NB4 (cell line): ENCODE data around the gene MTURN.
"Not testable (repeated sequence)": the region's sequence is repeated elsewhere in the genome, so short reads cannot be mapped to it uniquely, and the experiment has no call there.

Source experiments
- DNase-seq: peaks from one replicate; pipeline ENCODE4 v3.0.0; 2010; ENCODE audit warnings: low read depth
- H3K4me3 ChIP-seq: one replicate; pipeline ENCODE4 v1.5.1; 2011; ENCODE audit warnings: mild to moderate bottlenecking, low read depth, low read length, moderate library complexity
- MYC ChIP-seq: IDR thresholded peaks from 2 replicates; pipeline ENCODE4 v1.6.1; 2011; ENCODE audit warnings: low read depth, low read length
- POLR2A ChIP-seq: IDR thresholded peaks from 2 replicates; pipeline ENCODE4 v1.6.1; 2011; ENCODE audit warnings: mild to moderate bottlenecking; ENCODE audit not compliant: insufficient read length; ENCODE audit errors: extremely low read depth
- TF ChIP-seq, protein P1 (sequence below): IDR thresholded peaks from 2 replicates; pipeline ENCODE4 v1.6.1; 2011; ENCODE audit warnings: low read depth, low read length
- TF ChIP-seq, protein P2 (sequence below): IDR thresholded peaks from one replicate; pipeline ENCODE4 v1.5.1; 2012; ENCODE audit warnings: low read depth, low read length

MTURN gene

DNA sequence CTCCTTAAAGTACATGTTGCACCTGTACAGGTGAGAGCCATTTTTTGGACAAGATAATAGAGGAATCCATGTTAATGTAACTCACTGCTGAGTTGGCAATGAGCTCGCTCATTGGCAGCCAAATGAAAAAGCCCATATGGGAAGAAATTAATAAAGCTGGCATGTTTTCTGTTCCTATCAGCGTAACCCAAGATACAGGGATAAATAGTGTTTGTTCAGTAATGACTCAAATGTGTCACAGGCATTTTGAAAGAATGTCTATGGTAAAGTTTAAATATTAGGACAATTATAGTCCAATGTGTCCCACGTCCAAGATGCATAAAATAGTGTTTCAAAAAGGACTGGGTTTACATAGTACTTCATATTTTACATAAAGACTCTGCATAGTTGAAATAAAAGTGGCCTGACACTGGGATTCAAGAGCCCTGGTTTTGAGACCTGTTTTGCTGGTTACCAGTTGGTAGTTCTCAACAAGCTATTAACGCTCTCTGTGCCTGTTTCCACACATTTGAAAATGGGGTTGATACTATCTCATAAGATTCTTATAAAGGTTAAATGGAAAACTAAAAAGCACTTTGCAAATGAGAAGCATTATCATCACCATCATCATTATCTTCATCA, 49.1 kb downstream of the MTURN start:
- H3K4me3 ChIP-seq = no peak overlapping the region
- TF ChIP-seq, protein P1, sequence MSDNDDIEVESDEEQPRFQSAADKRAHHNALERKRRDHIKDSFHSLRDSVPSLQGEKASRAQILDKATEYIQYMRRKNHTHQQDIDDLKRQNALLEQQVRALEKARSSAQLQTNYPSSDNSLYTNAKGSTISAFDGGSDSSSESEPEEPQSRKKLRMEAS = no peak
- TF ChIP-seq, protein P2, sequence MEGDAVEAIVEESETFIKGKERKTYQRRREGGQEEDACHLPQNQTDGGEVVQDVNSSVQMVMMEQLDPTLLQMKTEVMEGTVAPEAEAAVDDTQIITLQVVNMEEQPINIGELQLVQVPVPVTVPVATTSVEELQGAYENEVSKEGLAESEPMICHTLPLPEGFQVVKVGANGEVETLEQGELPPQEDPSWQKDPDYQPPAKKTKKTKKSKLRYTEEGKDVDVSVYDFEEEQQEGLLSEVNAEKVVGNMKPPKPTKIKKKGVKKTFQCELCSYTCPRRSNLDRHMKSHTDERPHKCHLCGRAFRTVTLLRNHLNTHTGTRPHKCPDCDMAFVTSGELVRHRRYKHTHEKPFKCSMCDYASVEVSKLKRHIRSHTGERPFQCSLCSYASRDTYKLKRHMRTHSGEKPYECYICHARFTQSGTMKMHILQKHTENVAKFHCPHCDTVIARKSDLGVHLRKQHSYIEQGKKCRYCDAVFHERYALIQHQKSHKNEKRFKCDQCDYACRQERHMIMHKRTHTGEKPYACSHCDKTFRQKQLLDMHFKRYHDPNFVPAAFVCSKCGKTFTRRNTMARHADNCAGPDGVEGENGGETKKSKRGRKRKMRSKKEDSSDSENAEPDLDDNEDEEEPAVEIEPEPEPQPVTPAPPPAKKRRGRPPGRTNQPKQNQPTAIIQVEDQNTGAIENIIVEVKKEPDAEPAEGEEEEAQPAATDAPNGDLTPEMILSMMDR = no peak
- TF ChIP-seq POLR2A (no peak), MYC (no peak)
- DNase-seq = no peak

DNA sequence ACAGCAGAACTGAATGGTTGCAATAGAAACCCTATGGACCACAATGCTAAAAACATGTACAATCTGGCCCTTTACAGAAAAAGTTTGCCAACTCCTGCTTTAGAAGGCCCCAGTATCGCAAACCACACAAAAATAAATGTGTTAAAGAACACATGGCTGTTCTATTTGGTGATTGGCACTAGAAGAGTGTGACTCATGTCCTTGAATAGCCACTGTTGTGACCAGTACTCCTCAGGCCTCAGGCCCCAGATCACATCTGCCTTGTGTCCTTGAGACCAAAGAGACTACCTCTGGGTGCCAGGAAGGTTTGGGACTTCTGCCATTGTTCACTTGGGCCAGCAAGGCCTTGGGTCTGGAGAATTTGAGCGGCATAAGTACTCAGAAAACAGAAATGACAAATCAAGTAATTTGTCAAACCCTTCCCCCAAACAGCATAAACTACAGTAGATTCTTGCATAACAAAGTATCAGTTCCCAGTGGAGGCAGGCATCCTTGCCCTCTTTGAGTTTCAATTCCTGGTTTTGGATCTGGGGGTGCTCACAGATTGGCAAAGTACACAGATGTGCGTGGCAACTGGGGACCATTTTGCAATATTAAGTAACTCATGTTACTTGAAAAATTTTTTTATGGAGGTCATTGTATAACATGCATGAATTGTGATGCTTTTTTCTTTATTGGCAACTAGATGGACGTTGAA, 50.2 kb downstream of the MTURN start:
- no peak overlapping the region for H3K4me3 ChIP-seq
- TF ChIP-seq MYC (no peak), POLR2A (no peak)
- TF ChIP-seq, protein P1 = no peak
- TF ChIP-seq, protein P2 = no peak
- DNase-seq = peak; percentile 66

DNA sequence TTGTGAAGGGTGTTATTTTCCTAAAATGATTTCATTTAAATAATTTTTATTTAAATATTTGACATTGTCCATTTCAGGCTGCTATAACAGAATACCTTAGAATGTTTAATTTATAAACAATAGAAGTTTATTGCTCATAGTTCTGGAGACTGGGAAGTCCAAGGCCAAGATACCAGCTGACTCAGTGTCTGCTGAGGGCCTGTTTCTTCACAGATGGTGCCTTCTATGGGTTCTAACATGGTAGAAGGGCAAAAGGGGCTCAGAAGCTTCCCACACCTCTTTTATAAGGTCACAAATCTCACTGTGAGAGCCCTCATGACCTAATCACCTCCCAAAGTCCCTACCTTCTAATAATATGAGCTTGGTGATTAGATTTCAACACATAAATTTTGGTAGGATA, 50.7 kb downstream of the MTURN start:
- no peak overlapping the region for H3K4me3 ChIP-seq
- DNase-seq = no peak
- TF ChIP-seq MYC = no peak
- TF ChIP-seq, protein P1 = no peak
- no peak for TF ChIP-seq POLR2A
- TF ChIP-seq, protein P2 = no peak

DNA sequence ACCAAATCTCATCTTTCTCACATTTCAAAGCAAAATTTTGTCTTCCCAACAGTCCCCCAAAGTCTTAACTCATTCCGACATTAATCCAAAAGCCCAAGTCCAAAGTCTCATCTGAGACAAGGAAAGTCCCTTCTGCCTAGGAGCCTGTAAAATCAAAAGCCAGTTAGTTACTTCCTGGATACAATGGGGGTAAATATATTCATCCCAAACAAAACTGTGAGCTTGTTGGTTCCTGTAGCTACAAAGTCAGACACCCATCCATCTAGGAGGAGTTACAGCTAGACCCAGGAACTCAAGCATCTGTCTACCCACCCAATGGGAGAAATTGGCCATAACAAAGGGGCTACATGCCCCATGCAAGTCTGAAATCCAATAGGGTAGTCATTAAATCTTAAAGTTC, 51.9 kb downstream of the MTURN start:
- no peak overlapping the region for H3K4me3 ChIP-seq
- no peak for DNase-seq
- TF ChIP-seq, protein P1 = no peak
- TF ChIP-seq, protein P2 = no peak
- TF ChIP-seq MYC (no peak), POLR2A (no peak)

DNA sequence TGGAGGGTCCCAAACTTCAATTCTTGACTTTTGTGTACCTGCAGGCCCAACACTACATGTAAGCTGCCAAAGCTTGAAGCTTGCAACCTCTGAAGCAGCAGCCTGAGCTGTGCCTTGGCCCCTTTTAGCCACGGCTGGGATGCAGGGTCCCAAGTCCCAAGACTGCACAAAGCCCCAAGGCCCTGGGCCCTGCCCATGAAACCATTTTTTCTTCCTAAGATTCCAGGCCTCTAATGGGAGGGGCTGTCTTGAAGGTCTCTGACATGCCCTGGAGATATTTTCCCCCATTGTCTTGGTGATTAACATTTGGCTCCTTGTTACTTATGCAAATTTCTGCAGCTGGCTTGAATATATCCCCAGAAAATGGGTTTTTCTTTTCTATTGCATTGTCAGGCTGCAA, 52.7 kb downstream of the MTURN start:
- DNase-seq = no peak
- H3K4me3 ChIP-seq = no peak overlapping the region
- TF ChIP-seq, protein P1 = no peak
- TF ChIP-seq MYC = no peak
- TF ChIP-seq, protein P2 = no peak
- no peak for TF ChIP-seq POLR2A

DNA sequence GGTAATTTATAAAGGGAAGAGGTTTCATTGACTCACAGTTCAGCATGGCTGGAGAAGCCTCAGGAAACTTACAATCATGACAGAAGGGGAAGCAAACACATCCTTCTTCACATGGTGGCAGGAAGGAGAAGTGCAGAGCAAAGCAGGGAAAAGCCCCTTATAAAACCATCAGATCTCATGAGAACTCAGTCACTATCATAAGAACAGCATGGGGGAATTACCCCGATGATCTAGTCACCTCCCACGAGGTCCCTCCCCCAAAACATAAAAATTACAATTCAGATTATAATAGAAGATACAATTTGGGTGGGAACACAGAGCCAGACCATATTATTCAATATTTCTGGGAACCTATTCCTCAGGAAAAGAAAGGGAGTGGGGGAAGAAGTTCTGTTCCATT, 53.6 kb downstream of the MTURN start:
- DNase-seq, H3K4me3 ChIP-seq: not testable (repeated sequence)
